ENCODE measurements around the gene APLP1. TPM values are rescaled to one million over a fixed set of nuclear protein-coding genes. Genes with fewer than 3 reads are reported as not detected.

Gene APLP1
- polyA plus RNA-seq, 1 donor from 2014 or later, result 407 TPM

- no peak overlapping the region for H3K4me2 ChIP-seq (ENCODE audit: low read length)
- H3K9ac ChIP-seq (ENCODE audit: low read length), result no peak overlapping the region
- no peak overlapping the region for H3K4me3 ChIP-seq (ENCODE audit: low read length)
- H3K79me2 ChIP-seq (replicated peaks; ENCODE audit: insufficient read depth, low read length), result peaks cover 18% of the 10 kb centered on the region
- H2AFZ ChIP-seq (ENCODE audit: low read depth, low read length), result no peak overlapping the region
- no peaks in the 10 kb centered on the region for H3K27me3 ChIP-seq (ENCODE audit: insufficient read depth, low read depth, low read length)
- no peaks in the 10 kb centered on the region for H3K9me3 ChIP-seq (ENCODE audit: low read length)
- H3K36me3 ChIP-seq (ENCODE audit: insufficient read depth, low read length), result no peaks in the 10 kb centered on the region
- H4K20me1 ChIP-seq (ENCODE audit: insufficient read depth), result no peaks in the 10 kb centered on the region
- no peaks in the 10 kb centered on the region for H3F3A ChIP-seq (ENCODE audit: insufficient read depth, low read length, poor library complexity, severe bottlenecking)
- TF ChIP-seq MXI1 (conservative IDR thresholded peaks at IDR 0.05; ENCODE audit: poor library complexity, severe bottlenecking), result no peak
- no peak for TF ChIP-seq SMC3 (conservative IDR thresholded peaks at IDR 0.05; ENCODE audit: poor library complexity)
- TF ChIP-seq CTCF (IDR thresholded peaks at IDR 0.05; ENCODE audit: poor library complexity, severe bottlenecking), result no peak
- no peak for TF ChIP-seq EZH2 (IDR thresholded peaks at IDR 0.05; ENCODE audit: borderline replicate concordance, insufficient read depth, low read length, poor library complexity, severe bottlenecking)
- TF ChIP-seq POLR2AphosphoS5 (IDR thresholded peaks at IDR 0.05), result no peak
- no peak for TF ChIP-seq EP300 (conservative IDR thresholded peaks at IDR 0.05; ENCODE audit: poor library complexity, severe bottlenecking)
- TF ChIP-seq RAD21 (conservative IDR thresholded peaks at IDR 0.05), result no peak
- TF ChIP-seq TAF1 (IDR thresholded peaks at IDR 0.05; ENCODE audit: low read depth), result no peak
- TF ChIP-seq REST (IDR thresholded peaks at IDR 0.05; ENCODE audit: borderline replicate concordance), result no peak
- no peaks in the 10 kb centered on the region for H3K9me2 ChIP-seq (ENCODE audit: insufficient read depth, low read length)
- H3K27ac ChIP-seq (ENCODE audit: low read length), result no peak overlapping the region
Observed at GRCh38 chr19:35872180-35872579, 3.8 kb downstream of the APLP1 start.

- Histone ChIP-seq H3K36me3 (ENCODE audit: insufficient read depth, low read length) (no peaks in the 10 kb centered on the region), H3K9me3 (ENCODE audit: low read length) (no peaks in the 10 kb centered on the region), H3K9me2 (ENCODE audit: insufficient read depth, low read length) (no peaks in the 10 kb centered on the region), H3K9ac (ENCODE audit: low read length) (no peak overlapping the region), H4K20me1 (ENCODE audit: insufficient read depth) (no peaks in the 10 kb centered on the region), H2AFZ (ENCODE audit: low read depth, low read length) (no peak overlapping the region), H3K4me2 (ENCODE audit: low read length) (no peak overlapping the region), H3K4me3 (ENCODE audit: low read length) (no peak overlapping the region), H3K27me3 (ENCODE audit: insufficient read depth, low read depth, low read length) (no peaks in the 10 kb centered on the region), H3K79me2 (replicated peaks; ENCODE audit: insufficient read depth, low read length) (peaks cover 18% of the 10 kb centered on the region), H3K27ac (ENCODE audit: low read length) (no peak overlapping the region), H3F3A (ENCODE audit: insufficient read depth, low read length, poor library complexity, severe bottlenecking) (no peaks in the 10 kb centered on the region)
- TF ChIP-seq SMC3 (conservative IDR thresholded peaks at IDR 0.05; ENCODE audit: poor library complexity), result no peak
- no peak for TF ChIP-seq TAF1 (IDR thresholded peaks at IDR 0.05; ENCODE audit: low read depth)
- TF ChIP-seq EZH2 (IDR thresholded peaks at IDR 0.05; ENCODE audit: borderline replicate concordance, insufficient read depth, low read length, poor library complexity, severe bottlenecking), result no peak
- TF ChIP-seq MXI1 (conservative IDR thresholded peaks at IDR 0.05; ENCODE audit: poor library complexity, severe bottlenecking), result no peak
- no peak for TF ChIP-seq EP300 (conservative IDR thresholded peaks at IDR 0.05; ENCODE audit: poor library complexity, severe bottlenecking)
- no peak for TF ChIP-seq REST (IDR thresholded peaks at IDR 0.05; ENCODE audit: borderline replicate concordance)
Observed at GRCh38 chr19:35874392-35874930, 6.1 kb downstream of the APLP1 start.
